IMR-90 (cell line): ENCODE results near the gene PRKAG2. TPM values are rescaled to one million over a fixed set of nuclear protein-coding genes. Genes with fewer than 3 reads are reported as not detected.

Experiments used
- ATAC-seq: fragments of 200-7000 bp; cut with Tn5 transposase; 2 replicates; pipeline ENCODE4 v1.9.1; 2020; ENCODE audit warnings: low read depth, mild to moderate bottlenecking, moderate library complexity
- BruUV-seq: library from RNA; stranded (reverse); fragments of 400-500 nt; replicated peaks from 2 replicates; lab custom pipeline; 2021; lab: Mats Ljungman, UMichigan
- CTCF ChIA-PET: fragments of 300-600 bp; formaldehyde crosslinking; extraction: SDS; loops from one replicate; lab custom pipeline; 2021; ENCODE audit warnings: antibody characterized with exemption; lab: Yijun Ruan, JAX
- POLR2A ChIA-PET: fragments of 300-600 bp; sonication (Branson Sonifier 250); formaldehyde crosslinking; loops from one replicate; lab custom pipeline; 2022; ENCODE audit warnings: antibody characterized with exemption; ENCODE audit not compliant: unreplicated experiment; lab: Charles Lee
- DNase-seq: peaks from one replicate; pipeline ENCODE4 v3.0.0; 2013
- H2AFZ ChIP-seq: replicated peaks from 2 replicates; pipeline ENCODE3; 2013; ENCODE audit warnings: low read length, mild to moderate bottlenecking; ENCODE audit not compliant: poor library complexity
- H2AK5ac ChIP-seq: 2 replicates; pipeline ENCODE4 v1.6.1; 2013; ENCODE audit warnings: low read depth, low read length, inconsistent platforms
- H2AK9ac ChIP-seq: replicated peaks from 2 replicates; pipeline ENCODE3; 2013; ENCODE audit warnings: mild to moderate bottlenecking, low read depth, low read length, moderate library complexity; ENCODE audit not compliant: poor library complexity
- H2BK120ac ChIP-seq: 2 replicates; pipeline ENCODE4 v1.6.1; 2013; ENCODE audit warnings: low read depth, low read length, inconsistent platforms
- H2BK15ac ChIP-seq: 3 replicates; pipeline ENCODE4 v1.6.1; 2013; ENCODE audit warnings: low read depth, low read length, inconsistent platforms
- H2BK20ac ChIP-seq: 2 replicates; pipeline ENCODE4 v1.6.1; 2013; ENCODE audit warnings: low read depth, mild to moderate bottlenecking, inconsistent platforms, low read length, moderate library complexity
- H2BK5ac ChIP-seq: 2 replicates; pipeline ENCODE4 v1.6.1; 2013; ENCODE audit warnings: mild to moderate bottlenecking, low read depth, low read length, inconsistent platforms; ENCODE audit not compliant: poor library complexity, severe bottlenecking
- H3K14ac ChIP-seq: replicated peaks from 2 replicates; pipeline ENCODE4 v1.6.1; 2013; ENCODE audit warnings: low read depth, low read length, inconsistent platforms
- H3K18ac ChIP-seq: 2 replicates; pipeline ENCODE4 v1.6.1; 2013; ENCODE audit warnings: low read depth, low read length, control low read depth
- H3K23ac ChIP-seq: 2 replicates; pipeline ENCODE4 v1.6.1; 2013; ENCODE audit warnings: low read depth, low read length, inconsistent platforms
- H3K27ac ChIP-seq: 2 replicates; pipeline ENCODE4 v1.5.1; 2013; ENCODE audit warnings: mild to moderate bottlenecking, control low read depth, low read length; ENCODE audit not compliant: insufficient read depth
- H3K27me3 ChIP-seq: 2 replicates; pipeline ENCODE4 v1.6.1; 2013; ENCODE audit warnings: low read length; ENCODE audit not compliant: control insufficient read depth, insufficient read depth
- H3K36me3 ChIP-seq: 2 replicates; pipeline ENCODE4 v1.6.1; 2013; ENCODE audit warnings: low read length, mixed read lengths; ENCODE audit not compliant: control insufficient read depth, insufficient read depth
- H3K4ac ChIP-seq: 2 replicates; pipeline ENCODE4 v1.6.1; 2013; ENCODE audit warnings: low read depth, low read length, inconsistent platforms
- H3K4me1 ChIP-seq: 2 replicates; pipeline ENCODE4 v1.6.1; 2013; ENCODE audit warnings: low read length, mixed read lengths; ENCODE audit not compliant: control insufficient read depth, insufficient read depth
- H3K4me2 ChIP-seq: 2 replicates; pipeline ENCODE4 v1.6.1; 2013; ENCODE audit warnings: low read depth, mild to moderate bottlenecking, control low read depth, low read length, moderate library complexity
- H3K4me3 ChIP-seq: 2 replicates; pipeline ENCODE4 v1.5.1; 2013; ENCODE audit warnings: low read depth, mild to moderate bottlenecking, control low read depth, low read length, moderate library complexity; ENCODE audit not compliant: insufficient read depth
- H3K56ac ChIP-seq: 2 replicates; pipeline ENCODE4 v1.6.1; 2013; ENCODE audit warnings: low read length, inconsistent platforms; ENCODE audit not compliant: insufficient read depth; ENCODE audit errors: extremely low read depth
- H3K79me1 ChIP-seq, 2 experiments: 2 replicates each; pipeline ENCODE4 v1.6.1; 2013; ENCODE audit warnings: low read length in 2 of 2, inconsistent platforms in 1 of 2, low read depth in 1 of 2
- H3K9ac ChIP-seq: 2 replicates; pipeline ENCODE4 v1.6.1; 2013; ENCODE audit warnings: low read depth, low read length, control low read depth
- H3K9me1 ChIP-seq: 2 replicates; pipeline ENCODE4 v1.6.1; 2013; ENCODE audit warnings: low read length, inconsistent platforms; ENCODE audit not compliant: insufficient read depth
- H3K9me3 ChIP-seq: 2 replicates; pipeline ENCODE4 v1.6.1; 2013; ENCODE audit warnings: low read length; ENCODE audit not compliant: control insufficient read depth, insufficient read depth
- H4K20me1 ChIP-seq: 2 replicates; pipeline ENCODE4 v1.6.1; 2013; ENCODE audit warnings: low read length, inconsistent platforms; ENCODE audit not compliant: insufficient read depth
- H4K5ac ChIP-seq: 2 replicates; pipeline ENCODE4 v1.6.1; 2013; ENCODE audit warnings: mild to moderate bottlenecking, low read depth, low read length, control low read depth
- H4K8ac ChIP-seq, 2 experiments: 2 replicates each; pipeline ENCODE4 v1.6.1; 2013; ENCODE audit warnings: low read depth in 2 of 2, low read length in 2 of 2, control low read depth in 1 of 2, inconsistent platforms in 1 of 2
- H4K91ac ChIP-seq: 2 replicates; pipeline ENCODE4 v1.6.1; 2013; ENCODE audit warnings: low read depth, low read length, inconsistent platforms; ENCODE audit not compliant: insufficient read depth
- CEBPB ChIP-seq: IDR thresholded peaks from 2 replicates; pipeline ENCODE4 v1.6.1; 2012; ENCODE audit warnings: low read depth, low read length, improper control_type of control experiment
- CHD1 ChIP-seq: IDR thresholded peaks from 2 replicates; pipeline ENCODE4 v1.6.1; 2012; ENCODE audit warnings: low read depth, low read length, improper control_type of control experiment
- ELK1 ChIP-seq: fragments of 150-350 bp; IDR thresholded peaks from 2 replicates; pipeline ENCODE4 v1.6.1; 2016; ENCODE audit warnings: low read depth, mild to moderate bottlenecking, low read length, moderate library complexity, borderline replicate concordance
- FOS ChIP-seq: fragments of 150-350 bp; IDR thresholded peaks from 2 replicates; pipeline ENCODE4 v1.6.1; 2016; ENCODE audit warnings: low read depth, low read length
- MXI1 ChIP-seq: IDR thresholded peaks from 2 replicates; pipeline ENCODE4 v1.6.1; 2012; ENCODE audit warnings: low read depth, mild to moderate bottlenecking, low read length, moderate library complexity, borderline replicate concordance
- NFE2L2 ChIP-seq: fragments of 150-350 bp; IDR thresholded peaks from 2 replicates; pipeline ENCODE4 v1.6.1; 2016; ENCODE audit warnings: low read depth, mild to moderate bottlenecking, low read length
- RAD21 ChIP-seq: IDR thresholded peaks from 2 replicates; pipeline ENCODE4 v1.6.1; 2012; ENCODE audit warnings: low read length, improper control_type of control experiment
- RFX5 ChIP-seq: IDR thresholded peaks from 2 replicates; pipeline ENCODE4 v1.8.0; 2012; ENCODE audit warnings: low read depth, mild to moderate bottlenecking, low read length, moderate library complexity
- SMC3 ChIP-seq: fragments of 150-350 bp; IDR thresholded peaks from 2 replicates; pipeline ENCODE4 v1.6.1; 2016; ENCODE audit warnings: low read depth, mild to moderate bottlenecking, antibody characterized with exemption, low read length, moderate library complexity
- WGBS, 2 experiments: methylation state at CpG; one replicate each; pipeline versions ENCODE4 v1.1.5 to v1.1.7; 2013; ENCODE audit warnings: missing lambda C conversion rate in 2 of 2; ENCODE audit not compliant: insufficient read length in 1 of 2; ENCODE audit errors: extremely low coverage in 2 of 2; 5-methylcytosine and 5-hydroxymethylcytosine counted together
- dilution Hi-C: fragments of 300-500 bp; cut with HindIII; formaldehyde crosslinking; loops from one replicate; pipeline ENCODE4 v1.14.3; 2018; ENCODE audit warnings: low sequenced_read_pairs; ENCODE audit not compliant: unreplicated experiment
- in situ Hi-C: fragments of 300-500 bp; cut with MboI; formaldehyde crosslinking; loops from 3 replicates; pipeline ENCODE4 v1.14.3; 2019; ENCODE audit warnings: low sequenced_read_pairs, inconsistent platforms, mixed read lengths
- intact Hi-C: fragments of 100-400 bp; cut with micrococcal nuclease; formaldehyde crosslinking; loops from 2 replicates; pipeline ENCODE4 v1.10.0; 2022
- polyA plus RNA-seq, 3 experiments: library from polyadenylated mRNA; depleted of rRNA; stranded (reverse); fragments of >200 nt; gene quantifications; 2 replicates each; pipeline ENCODE4 v1.2.3, GENCODE V29; 2012; ENCODE audit warnings: low replicate concordance in 1 of 3
- total RNA-seq: library from RNA; depleted of rRNA; stranded (reverse); fragments of >200 nt; gene quantifications from 2 replicates; pipeline ENCODE4 v1.2.3, GENCODE V29; 2012
- TF ChIP-seq, protein P1 (sequence below): fragments of 150-350 bp; IDR thresholded peaks from 2 replicates; pipeline ENCODE4 v1.6.1; 2017; ENCODE audit warnings: mild to moderate bottlenecking, antibody characterized with exemption, low read length, low read depth

Gene PRKAG2
- total and polyA plus RNA-seq, 2 of the 4 experiments (the other 2 are of a cell fraction) = 15.4 to 21.6 TPM

- H3K14ac ChIP-seq = no peak overlapping the region
- H3K18ac ChIP-seq = no peak overlapping the region
- H3K9ac ChIP-seq = no peak overlapping the region
- no peak overlapping the region for H3K4me3 ChIP-seq
- CTCF ChIA-PET = interaction anchor here (1.6 kb wide), 1 partner anchor 18 kb away, joined by 4 read pairs; no protein-coding TSS in a partner anchor
- no peak overlapping the region for H2BK15ac ChIP-seq
- no TSS peak for BruUV-seq
- no peak overlapping the region for H2AK9ac ChIP-seq
- no peak overlapping the region for H4K8ac ChIP-seq
- H2AFZ ChIP-seq = no peak overlapping the region
- TF ChIP-seq MXI1 (no peak), CHD1 (no peak), FOS (no peak), SMC3 (no peak), ELK1 (no peak), CEBPB (no peak), RAD21 (no peak), NFE2L2 (no peak), RFX5 (no peak)
- TF ChIP-seq, protein P1, sequence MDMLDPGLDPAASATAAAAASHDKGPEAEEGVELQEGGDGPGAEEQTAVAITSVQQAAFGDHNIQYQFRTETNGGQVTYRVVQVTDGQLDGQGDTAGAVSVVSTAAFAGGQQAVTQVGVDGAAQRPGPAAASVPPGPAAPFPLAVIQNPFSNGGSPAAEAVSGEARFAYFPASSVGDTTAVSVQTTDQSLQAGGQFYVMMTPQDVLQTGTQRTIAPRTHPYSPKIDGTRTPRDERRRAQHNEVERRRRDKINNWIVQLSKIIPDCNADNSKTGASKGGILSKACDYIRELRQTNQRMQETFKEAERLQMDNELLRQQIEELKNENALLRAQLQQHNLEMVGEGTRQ = no peak
- in situ Hi-C loops = no loop called here
- H3K4me2 ChIP-seq = no peak overlapping the region
- H4K5ac ChIP-seq = no peak overlapping the region
- H3K9me1 ChIP-seq = peaks cover 24% of the 10 kb centered on the region
- no peak overlapping the region for H2BK5ac ChIP-seq
- no peak overlapping the region for H4K91ac ChIP-seq
- peaks cover 27% of the 10 kb centered on the region for H3K4me1 ChIP-seq
- H3K23ac ChIP-seq = no peak overlapping the region
- no peak overlapping the region for H2AK5ac ChIP-seq
- peaks cover 0 to 68% of the 10 kb centered on the region in 2 experiments; a peak in 2 of 4 replicates for H3K79me1 ChIP-seq
- no peak overlapping the region for H3K56ac ChIP-seq
- H2BK20ac ChIP-seq = no peak overlapping the region
- DNase-seq (no peak), ATAC-seq (no peak)
- dilution Hi-C loops = no loop called here
- no peak overlapping the region for H2BK120ac ChIP-seq
- intact Hi-C loops = loop anchor here (5.0 kb wide), 1 partner anchor 113 kb away; no protein-coding TSS in a partner anchor
- peaks cover 93% of the 10 kb centered on the region for H4K20me1 ChIP-seq
- POLR2A ChIA-PET = no interaction called here
- WGBS, 2 experiments = 90% methylated on average over 2 of the region's 6 CpGs; no CpG with 5 or more reads in 1 of the 2 experiments
- H3K27ac ChIP-seq = no peak overlapping the region
- H3K4ac ChIP-seq = no peak overlapping the region
- H3K9me3 ChIP-seq = no peaks in the 10 kb centered on the region
- no peaks in the 10 kb centered on the region for H3K27me3 ChIP-seq
- H3K36me3 ChIP-seq = no peaks in the 10 kb centered on the region; the same call in 1 of the 2 replicates
Measured at GRCh38 chr7:151508991-151509390, 367.9 kb downstream of the PRKAG2 start.
